SKM-1 (cell line): ENCODE data around the gene DRAXIN.

ENCODE experiments used
- DNase-seq: peaks from one replicate; lab custom pipeline; 2025; ENCODE audit not compliant: unreplicated experiment; lab: John Stamatoyannopoulos, UW

The DRAXIN gene

GRCh38 chr1:11654939-11655808, 36.3 kb upstream of the DRAXIN start:
- DNase-seq = no peak

GRCh38 chr1:11657654-11658053, 33.9 kb upstream of the DRAXIN start:
- DNase-seq = no peak

GRCh38 chr1:11658542-11658941, 33.0 kb upstream of the DRAXIN start:
- DNase-seq = no peak

- no peak for DNase-seq
These were observed 31.8 kb upstream of the DRAXIN start for GRCh38 chr1:11659748-11660147.

- DNase-seq = no peak
These were observed 30.4 kb upstream of the DRAXIN start for GRCh38 chr1:11661103-11661502.

- DNase-seq = no peak
These were observed 27.0 kb upstream of the DRAXIN start for GRCh38 chr1:11664336-11665065.

GRCh38 chr1:11668516-11668915, 23.0 kb upstream of the DRAXIN start:
- no peak for DNase-seq

GRCh38 chr1:11670747-11671146, 20.8 kb upstream of the DRAXIN start:
- no peak for DNase-seq

- DNase-seq = no peak
These were observed 20.3 kb upstream of the DRAXIN start for GRCh38 chr1:11671205-11671543.

GRCh38 chr1:11671544-11672286, 19.8 kb upstream of the DRAXIN start:
- DNase-seq = no peak

- no peak for DNase-seq
These were observed 18.3 kb upstream of the DRAXIN start for GRCh38 chr1:11673089-11673769.

- no peak for DNase-seq
These were observed 17.0 kb upstream of the DRAXIN start for GRCh38 chr1:11674488-11674887.

GRCh38 chr1:11675325-11675724, 16.2 kb upstream of the DRAXIN start:
- no peak for DNase-seq

GRCh38 chr1:11676386-11677103, 15.0 kb upstream of the DRAXIN start:
- no peak for DNase-seq

- no peak for DNase-seq
These were observed 13.1 kb upstream of the DRAXIN start for GRCh38 chr1:11678442-11678841.

GRCh38 chr1:11680270-11681070, 11.0 kb upstream of the DRAXIN start:
- DNase-seq = no peak

- peak; percentile 49 for DNase-seq
These were observed 10.3 kb upstream of the DRAXIN start, which contains the start of gene MAD2L2 for GRCh38 chr1:11681071-11681771. Gene MAD2L2 (minus strand): TSS chr1:11681148. CDS start chr1:11680601, 547 bp downstream.

GRCh38 chr1:11682287-11682771, 9.2 kb upstream of the DRAXIN start:
- no peak for DNase-seq

GRCh38 chr1:11682799-11683198, 8.7 kb upstream of the DRAXIN start:
- no peak for DNase-seq
